GM12873 (cell line): ENCODE results near the gene ATG13.

ENCODE experiments used
- TF ChIP-seq, protein P1 (sequence below): IDR thresholded peaks from 2 replicates; pipeline ENCODE4 v1.5.1; 2012; ENCODE audit warnings: low read depth, mild to moderate bottlenecking, moderate library complexity, low read length, control low read depth; ENCODE audit not compliant: insufficient read depth; ENCODE audit errors: missing control alignments

Gene ATG13

DNA sequence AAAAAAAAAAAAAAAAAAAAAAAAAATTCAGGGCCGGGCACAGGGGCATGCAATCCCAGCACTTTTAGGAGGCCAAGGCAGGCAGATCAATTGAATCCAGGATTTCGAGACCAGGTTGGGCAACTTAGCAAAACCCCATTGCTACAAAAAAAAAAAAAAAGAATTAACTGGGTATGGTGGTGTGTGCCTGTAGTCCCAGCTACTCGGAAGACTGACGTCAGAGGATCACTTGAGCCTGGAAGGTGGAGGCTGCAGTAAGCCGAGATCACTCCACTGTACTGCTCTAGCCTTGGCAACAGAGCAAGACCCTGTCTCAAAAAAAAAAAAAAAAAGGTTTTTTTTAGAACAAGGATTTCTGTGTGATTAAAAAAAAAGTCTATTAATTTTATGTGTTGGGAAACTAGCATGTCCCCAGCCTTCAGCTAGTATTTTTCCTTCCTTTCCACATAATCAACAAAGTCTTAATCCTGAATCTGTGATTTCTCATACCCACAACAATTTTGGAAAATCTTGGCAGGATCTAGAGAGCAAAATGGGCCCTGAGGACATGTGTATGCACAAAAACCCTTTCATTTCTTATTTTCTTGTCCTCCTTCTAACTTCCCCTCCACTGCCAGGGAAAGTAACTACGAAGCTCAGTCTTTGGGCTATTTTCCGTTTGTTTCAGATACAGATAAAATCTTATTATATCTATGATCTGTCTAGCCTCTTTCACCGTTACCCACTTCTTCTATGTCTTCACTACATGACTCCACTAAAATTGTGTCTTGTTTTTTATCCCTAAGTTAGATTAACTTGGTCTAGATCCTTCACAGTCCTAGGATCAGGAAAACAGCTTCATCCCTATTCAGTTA lies 17.8 kb upstream of the ATG13 start:
- TF ChIP-seq, protein P1, sequence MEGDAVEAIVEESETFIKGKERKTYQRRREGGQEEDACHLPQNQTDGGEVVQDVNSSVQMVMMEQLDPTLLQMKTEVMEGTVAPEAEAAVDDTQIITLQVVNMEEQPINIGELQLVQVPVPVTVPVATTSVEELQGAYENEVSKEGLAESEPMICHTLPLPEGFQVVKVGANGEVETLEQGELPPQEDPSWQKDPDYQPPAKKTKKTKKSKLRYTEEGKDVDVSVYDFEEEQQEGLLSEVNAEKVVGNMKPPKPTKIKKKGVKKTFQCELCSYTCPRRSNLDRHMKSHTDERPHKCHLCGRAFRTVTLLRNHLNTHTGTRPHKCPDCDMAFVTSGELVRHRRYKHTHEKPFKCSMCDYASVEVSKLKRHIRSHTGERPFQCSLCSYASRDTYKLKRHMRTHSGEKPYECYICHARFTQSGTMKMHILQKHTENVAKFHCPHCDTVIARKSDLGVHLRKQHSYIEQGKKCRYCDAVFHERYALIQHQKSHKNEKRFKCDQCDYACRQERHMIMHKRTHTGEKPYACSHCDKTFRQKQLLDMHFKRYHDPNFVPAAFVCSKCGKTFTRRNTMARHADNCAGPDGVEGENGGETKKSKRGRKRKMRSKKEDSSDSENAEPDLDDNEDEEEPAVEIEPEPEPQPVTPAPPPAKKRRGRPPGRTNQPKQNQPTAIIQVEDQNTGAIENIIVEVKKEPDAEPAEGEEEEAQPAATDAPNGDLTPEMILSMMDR: no peak

- TF ChIP-seq, protein P1: no peak
Observed at GRCh38 chr11:46600194-46600960, 17.0 kb upstream of the ATG13 start.

DNA sequence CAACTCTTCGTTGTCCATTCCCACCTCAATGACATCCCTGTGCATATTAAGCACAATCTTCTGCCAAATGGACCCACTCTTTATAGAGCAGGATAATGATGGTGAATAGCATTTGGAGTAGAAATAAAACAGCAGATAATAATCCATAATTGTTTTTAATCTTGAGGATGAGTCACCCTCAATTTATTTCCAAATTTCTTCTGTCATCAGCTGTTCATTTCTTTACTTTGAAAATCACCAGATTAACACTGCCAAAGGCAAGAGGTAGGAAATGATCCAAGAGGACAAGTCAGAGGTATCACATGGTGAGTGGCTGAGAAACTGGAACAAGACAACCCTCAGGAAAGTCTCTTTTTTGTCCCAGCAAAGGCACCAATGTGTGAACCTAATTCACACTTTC lies 16.2 kb upstream of the ATG13 start:
- TF ChIP-seq, protein P1: no peak

- TF ChIP-seq, protein P1: no peak
Observed at GRCh38 chr11:46603704-46604308, 13.5 kb upstream of the ATG13 start.

DNA sequence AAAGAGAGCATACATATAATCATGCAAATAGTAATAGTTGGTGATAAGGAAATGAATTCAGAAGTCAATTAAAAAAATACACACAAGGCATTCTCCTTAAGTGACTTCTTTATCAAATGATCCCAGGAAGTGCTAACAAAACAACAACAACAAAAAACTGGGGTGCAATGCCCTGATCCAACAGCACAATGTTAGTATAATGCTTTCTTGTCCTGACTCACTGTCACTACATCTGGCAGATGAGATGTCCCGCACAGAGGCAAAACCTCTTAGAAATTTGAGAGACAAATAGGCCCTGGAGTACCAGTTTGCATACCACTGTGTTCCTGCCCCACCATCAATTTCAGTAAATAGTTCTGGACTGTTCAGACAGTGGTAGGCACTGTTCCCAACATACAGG lies 12.6 kb upstream of the ATG13 start:
- TF ChIP-seq, protein P1: no peak

DNA sequence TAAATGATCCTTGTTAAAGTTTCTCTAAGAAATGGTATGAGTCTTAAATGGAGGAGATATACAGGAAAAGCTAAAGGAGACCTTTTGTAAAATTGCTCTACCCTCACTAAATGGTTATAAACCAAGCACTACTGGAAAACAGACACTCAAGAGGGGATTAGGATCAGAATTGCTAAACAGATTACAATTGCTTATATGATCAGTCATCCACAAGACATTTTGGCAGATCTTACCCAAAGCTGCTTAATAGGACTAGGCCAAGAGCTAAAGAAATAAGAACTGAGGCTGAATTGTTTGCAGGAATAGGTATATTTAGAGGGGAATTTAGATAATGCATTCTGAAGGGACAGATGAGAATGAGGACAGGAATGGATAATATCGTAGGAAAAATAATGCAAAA lies 9.8 kb upstream of the ATG13 start:
- TF ChIP-seq, protein P1: no peak

DNA sequence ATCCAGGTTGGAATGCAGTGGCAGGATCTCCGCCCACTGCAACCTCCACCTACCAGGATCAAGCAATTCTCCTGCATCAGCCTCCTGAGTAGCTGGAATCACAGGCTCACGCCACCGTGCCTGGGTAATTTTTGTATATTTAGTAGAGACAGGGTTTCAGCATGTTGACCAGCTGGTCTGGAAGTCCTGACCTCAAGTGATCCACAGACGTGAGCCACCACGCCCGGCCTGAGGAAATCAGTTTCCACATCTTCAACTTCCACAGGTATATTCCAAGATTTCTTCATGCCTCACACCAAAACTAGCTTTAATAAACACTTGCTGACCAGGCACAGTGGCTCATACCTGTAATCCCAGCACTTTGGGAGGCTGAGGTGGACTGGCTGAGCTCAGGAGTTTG lies 8.0 kb upstream of the ATG13 start:
- TF ChIP-seq, protein P1: no peak
